Neutrophil (primary cell): ENCODE results near the gene CFAP97D2.
"Not testable (repeated sequence)": the region's sequence is repeated elsewhere in the genome, so short reads cannot be mapped to it uniquely, and the experiment has no call there.

Experiments used
- H3K27ac ChIP-seq: fragments of 200-600 bp; sonication (generic); 2 replicates; pipeline ENCODE4 v1.5.1; 2016; ENCODE audit warnings: mild to moderate bottlenecking, moderate library complexity
- H3K27me3 ChIP-seq: fragments of 200-600 bp; sonication (generic); 2 replicates; pipeline ENCODE4 v1.6.0; 2016; ENCODE audit warnings: mild to moderate bottlenecking
- H3K36me3 ChIP-seq: fragments of 200-600 bp; sonication (generic); 2 replicates; pipeline ENCODE4 v1.5.1; 2017
- H3K4me1 ChIP-seq, 2 experiments: fragments of 200-600 bp in 1 of 2; sonication (generic) in 1 of 2; 1 replicate in 1 of 2; 2 replicates in 1 of 2; pipeline versions ENCODE4 v1.5.1 to v1.6.1; 2013 to 2016; ENCODE audit warnings: low read depth in 1 of 2, low read length in 1 of 2, mild to moderate bottlenecking in 1 of 2, moderate library complexity in 1 of 2; ENCODE audit not compliant: control insufficient read depth in 1 of 2, insufficient read depth in 1 of 2
- H3K4me3 ChIP-seq, 2 experiments: fragments of 200-600 bp in 1 of 2; sonication (generic) in 1 of 2; 1 replicate in 1 of 2; 2 replicates in 1 of 2; pipeline ENCODE4 v1.5.1; 2013 to 2016; ENCODE audit warnings: low read depth in 1 of 2, low read length in 1 of 2, mild to moderate bottlenecking in 1 of 2, moderate library complexity in 1 of 2
- H3K9me3 ChIP-seq: fragments of 200-600 bp; sonication (generic); 2 replicates; pipeline ENCODE4 v1.5.1; 2016
- TF ChIP-seq, protein P1 (sequence below): fragments of 200-600 bp; sonication (generic); IDR thresholded peaks from 2 replicates; pipeline ENCODE4 v1.5.1; 2016; ENCODE audit warnings: antibody characterized with exemption

Gene CFAP97D2

DNA sequence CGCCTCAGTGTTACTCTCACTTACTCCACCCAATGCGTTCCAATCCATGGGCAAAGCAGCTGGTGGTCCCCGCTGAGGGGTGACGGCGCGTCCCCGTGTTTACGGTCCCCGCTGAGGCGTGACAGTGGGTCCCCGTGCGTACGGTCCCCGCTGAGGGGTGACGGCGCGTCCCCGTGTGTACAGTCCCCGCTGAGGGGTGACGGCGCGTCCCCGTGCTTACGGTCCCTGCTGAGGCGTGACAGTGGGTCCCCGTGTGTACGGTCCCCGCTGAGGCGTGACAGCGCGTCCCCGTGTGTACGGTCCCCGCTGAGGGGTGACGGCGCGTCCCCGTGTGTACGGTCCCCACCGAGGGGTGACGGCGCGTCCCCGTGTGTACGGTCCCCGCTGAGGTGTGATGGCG, 19.5 kb downstream of the CFAP97D2 start:
- H3K9me3 ChIP-seq, result no peaks in the 10 kb centered on the region
- H3K27ac ChIP-seq, result no peak overlapping the region
- H3K4me3 ChIP-seq, result no peak overlapping the region
- TF ChIP-seq, protein P1, sequence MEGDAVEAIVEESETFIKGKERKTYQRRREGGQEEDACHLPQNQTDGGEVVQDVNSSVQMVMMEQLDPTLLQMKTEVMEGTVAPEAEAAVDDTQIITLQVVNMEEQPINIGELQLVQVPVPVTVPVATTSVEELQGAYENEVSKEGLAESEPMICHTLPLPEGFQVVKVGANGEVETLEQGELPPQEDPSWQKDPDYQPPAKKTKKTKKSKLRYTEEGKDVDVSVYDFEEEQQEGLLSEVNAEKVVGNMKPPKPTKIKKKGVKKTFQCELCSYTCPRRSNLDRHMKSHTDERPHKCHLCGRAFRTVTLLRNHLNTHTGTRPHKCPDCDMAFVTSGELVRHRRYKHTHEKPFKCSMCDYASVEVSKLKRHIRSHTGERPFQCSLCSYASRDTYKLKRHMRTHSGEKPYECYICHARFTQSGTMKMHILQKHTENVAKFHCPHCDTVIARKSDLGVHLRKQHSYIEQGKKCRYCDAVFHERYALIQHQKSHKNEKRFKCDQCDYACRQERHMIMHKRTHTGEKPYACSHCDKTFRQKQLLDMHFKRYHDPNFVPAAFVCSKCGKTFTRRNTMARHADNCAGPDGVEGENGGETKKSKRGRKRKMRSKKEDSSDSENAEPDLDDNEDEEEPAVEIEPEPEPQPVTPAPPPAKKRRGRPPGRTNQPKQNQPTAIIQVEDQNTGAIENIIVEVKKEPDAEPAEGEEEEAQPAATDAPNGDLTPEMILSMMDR, result no peak
- H3K4me1 ChIP-seq, result no peaks in the 10 kb centered on the region
- peaks cover 46% of the 10 kb centered on the region for H3K27me3 ChIP-seq
- no peaks in the 10 kb centered on the region for H3K36me3 ChIP-seq

GRCh38 chr13:114199526-114199925, 20.5 kb downstream of the CFAP97D2 start:
- not testable (repeated sequence) for H3K36me3 ChIP-seq, H3K27ac ChIP-seq, H3K4me1 ChIP-seq, H3K9me3 ChIP-seq, H3K4me3 ChIP-seq
- peaks cover 53% of the 10 kb centered on the region for H3K27me3 ChIP-seq

DNA sequence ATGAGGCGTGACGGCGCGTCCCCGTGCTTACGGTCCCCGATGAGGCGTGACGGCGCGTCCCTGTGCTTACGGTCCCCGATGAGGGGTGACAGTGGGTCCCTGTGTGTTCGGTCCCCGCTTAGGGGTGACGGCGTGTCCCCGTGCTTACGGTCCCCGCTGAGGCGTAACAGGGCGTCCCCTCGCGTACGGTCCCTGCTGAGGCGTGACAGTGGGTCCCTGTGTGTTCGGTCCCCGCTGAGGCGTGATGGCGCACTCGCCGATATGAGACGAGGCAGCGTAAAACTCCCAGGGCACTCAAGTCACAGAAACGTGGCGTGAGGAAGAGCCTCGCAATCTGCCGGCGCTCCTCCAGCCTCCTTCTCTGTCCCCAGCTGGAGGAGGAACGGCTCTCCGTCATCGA, 20.9 kb downstream of the CFAP97D2 start:
- Histone ChIP-seq H3K4me3 (no peak overlapping the region), H3K27ac (no peak overlapping the region), H3K36me3 (no peaks in the 10 kb centered on the region), H3K4me1 (no peaks in the 10 kb centered on the region), H3K27me3 (peaks cover 53% of the 10 kb centered on the region), H3K9me3 (no peaks in the 10 kb centered on the region)
- TF ChIP-seq, protein P1, result no peak

- Histone ChIP-seq H3K27me3 (peaks cover 53% of the 10 kb centered on the region), H3K9me3 (no peaks in the 10 kb centered on the region), H3K36me3 (no peaks in the 10 kb centered on the region), H3K4me1 (no peaks in the 10 kb centered on the region), H3K4me3 (no peak overlapping the region), H3K27ac (no peak overlapping the region)
- TF ChIP-seq, protein P1, result no peak
Measured at GRCh38 chr13:114200399-114200911, 21.4 kb downstream of the CFAP97D2 start.

DNA sequence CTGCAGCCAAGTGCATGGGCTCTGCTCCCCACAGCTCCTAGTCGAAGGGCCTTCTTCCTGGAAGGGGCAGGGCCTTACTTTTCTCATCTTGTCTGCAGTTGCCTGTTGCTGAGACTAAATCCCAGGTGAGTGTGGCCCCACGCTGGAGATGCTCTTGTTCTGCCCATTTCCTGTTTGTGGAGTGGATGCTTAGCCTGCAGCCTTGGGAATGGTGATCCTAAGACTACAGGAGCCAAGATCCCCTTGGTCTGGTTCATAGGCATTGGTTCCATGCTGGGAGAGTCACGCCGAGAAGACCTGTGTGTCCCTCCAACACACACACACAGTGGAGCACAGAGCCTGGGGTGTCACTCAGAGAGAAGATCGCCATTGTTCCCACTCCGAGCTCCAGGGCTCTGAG, 23.5 kb downstream of the CFAP97D2 start:
- H3K4me3 ChIP-seq, result no peak overlapping the region
- no peaks in the 10 kb centered on the region for H3K4me1 ChIP-seq
- TF ChIP-seq, protein P1, result no peak
- peaks cover 44% of the 10 kb centered on the region for H3K27me3 ChIP-seq
- H3K9me3 ChIP-seq, result no peaks in the 10 kb centered on the region
- H3K36me3 ChIP-seq, result no peaks in the 10 kb centered on the region
- no peak overlapping the region for H3K27ac ChIP-seq

GRCh38 chr13:114203536-114203935, 24.5 kb downstream of the CFAP97D2 start:
- Histone ChIP-seq H3K4me1 (no peaks in the 10 kb centered on the region), H3K27ac (no peak overlapping the region), H3K27me3 (peaks cover 35% of the 10 kb centered on the region), H3K36me3 (no peaks in the 10 kb centered on the region), H3K9me3 (no peaks in the 10 kb centered on the region), H3K4me3 (no peak overlapping the region)
- TF ChIP-seq, protein P1, result no peak
